K562 (cell line): ENCODE data around the gene TLX2. TPM values are rescaled to one million over a fixed set of nuclear protein-coding genes. Genes with fewer than 3 reads are reported as not detected.

Source experiments
- ATAC-seq: fragments of 200-7000 bp; cut with Tn5 transposase; 3 replicates; pipeline ENCODE4 v1.9.1; 2020; ENCODE audit warnings: moderate library complexity
- BruUV-seq: library from RNA; stranded (reverse); fragments of 400-500 nt; replicated peaks from 2 replicates; lab custom pipeline; 2021; lab: Mats Ljungman, UMichigan
- CTCF ChIA-PET: fragments of 300-600 bp; formaldehyde crosslinking; extraction: SDS; loops from one replicate; lab custom pipeline; 2021; ENCODE audit warnings: low intra/inter-chr PET ratio; lab: Yijun Ruan, JAX
- POLR2A ChIA-PET: fragments of 300-600, 350-650 bp; sonication (Branson Sonifier 250); formaldehyde crosslinking; extraction: SDS; loops from one replicate; lab custom pipeline; 2021; ENCODE audit warnings: antibody characterized with exemption, inconsistent platforms; lab: Yijun Ruan, JAX
- DNase-seq, 4 experiments: peaks; one replicate each; pipeline versions ENCODE4 v3.0.0 to v3.0.0-alpha.2; 2011 to 2018; ENCODE audit warnings: low spot score in 3 of 4, mixed read lengths in 3 of 4; ENCODE audit errors: extremely low read depth in 1 of 4
- FAIRE-seq: peaks from 2 replicates; lab custom pipeline; 2011; peaks lifted over from hg19 to GRCh38; lab: Jason Lieb, UNC
- H2AFZ ChIP-seq: 2 replicates; pipeline ENCODE4 v1.6.0; 2011; ENCODE audit warnings: low read depth, low read length, control low read depth, inconsistent platforms
- H3K27ac ChIP-seq: fragments of 200-600 bp; 3 replicates; pipeline ENCODE4 v1.8.0; 2011; ENCODE audit warnings: low read depth, mild to moderate bottlenecking, control low read depth, inconsistent platforms, low read length, moderate library complexity, mixed read lengths; ENCODE audit errors: extremely low read depth
- H3K27me3 ChIP-seq, 2 experiments: fragments of 300-600 bp in 1 of 2; 2 replicates in 1 of 2; 3 replicates in 1 of 2; pipeline versions ENCODE4 v1.6.0 to v1.8.0; 2011; ENCODE audit warnings: inconsistent platforms in 2 of 2, low read length in 2 of 2, mild to moderate bottlenecking in 1 of 2, mixed read lengths in 1 of 2, moderate library complexity in 1 of 2; ENCODE audit not compliant: control insufficient read depth in 2 of 2, insufficient read depth in 2 of 2
- H3K36me3 ChIP-seq: fragments of 300-600 bp; 3 replicates; pipeline ENCODE4 v1.8.0; 2011; ENCODE audit warnings: mild to moderate bottlenecking, low read length, inconsistent platforms; ENCODE audit not compliant: control insufficient read depth, insufficient read depth
- H3K4me1 ChIP-seq, 2 experiments: fragments of 200-600 bp in 1 of 2; replicated peaks in 1 of 2; 2 replicates in 1 of 2; 3 replicates in 1 of 2; pipeline versions ENCODE4 v1.5.1 to v1.8.0; 2011; ENCODE audit warnings: inconsistent platforms in 2 of 2, low read length in 2 of 2, mild to moderate bottlenecking in 1 of 2, mixed read lengths in 1 of 2, moderate library complexity in 1 of 2; ENCODE audit not compliant: control insufficient read depth in 2 of 2, insufficient read depth in 2 of 2
- H3K4me2 ChIP-seq: 2 replicates; pipeline ENCODE4 v1.6.1; 2011; ENCODE audit warnings: low read length, control low read depth, inconsistent platforms, mixed read lengths; ENCODE audit not compliant: insufficient read depth
- H3K4me3 ChIP-seq: fragments of 200-600 bp; sonication (generic), shearing (Covaris generic); 2 replicates; pipeline ENCODE4 v1.5.1; 2016; ENCODE audit warnings: control low read depth, inconsistent platforms
- H3K79me2 ChIP-seq: fragments of 200-600 bp; 3 replicates; pipeline ENCODE4 v1.8.0; 2011; ENCODE audit warnings: low read length, inconsistent platforms; ENCODE audit not compliant: control insufficient read depth, insufficient read depth
- H3K9ac ChIP-seq, 2 experiments: 2 replicates each; pipeline versions ENCODE4 v1.6.0 to v1.6.1; 2011; ENCODE audit warnings: low read depth in 2 of 2, low read length in 2 of 2, control low read depth in 1 of 2, inconsistent platforms in 1 of 2, mild to moderate bottlenecking in 1 of 2, mixed read lengths in 1 of 2; ENCODE audit not compliant: insufficient read depth in 1 of 2
- H3K9me1 ChIP-seq: one replicate; pipeline ENCODE4 v1.6.0; 2011; ENCODE audit warnings: inconsistent platforms, mild to moderate bottlenecking, low read length, moderate library complexity; ENCODE audit not compliant: control insufficient read depth, insufficient read depth
- H3K9me3 ChIP-seq: replicated peaks from 2 replicates; pipeline ENCODE4 v1.5.1; 2011; ENCODE audit warnings: low read depth, low read length, inconsistent platforms; ENCODE audit not compliant: control insufficient read depth, insufficient read depth
- H4K20me1 ChIP-seq: replicated peaks from 2 replicates; pipeline ENCODE4 v1.6.1; 2011; ENCODE audit warnings: low read length, inconsistent platforms, mixed read lengths; ENCODE audit not compliant: control insufficient read depth, insufficient read depth
- KHSRP ChIP-seq: fragments of 450-650 bp; IDR thresholded peaks from 2 replicates; pipeline ENCODE4 v1.6.1; 2017
- MAFF ChIP-seq: IDR thresholded peaks from 2 replicates; pipeline ENCODE4 v1.6.1; 2012; ENCODE audit warnings: low read length, improper control_type of control experiment
- PHF8 ChIP-seq: fragments of 200-600 bp; sonication (generic); IDR thresholded peaks from 2 replicates; pipeline ENCODE4 v1.6.1; 2012; ENCODE audit warnings: mixed run types, mild to moderate bottlenecking, inconsistent platforms, low read length, moderate library complexity, borderline replicate concordance
- POLR2G ChIP-seq: fragments of 200-400 bp; formaldehyde crosslinking; IDR thresholded peaks from 2 replicates; pipeline ENCODE4 v1.6.1; 2017; ENCODE audit warnings: low read depth, mild to moderate bottlenecking, antibody characterized with exemption, low read length, moderate library complexity
- PURB ChIP-seq: sonication (generic); formaldehyde crosslinking; IDR thresholded peaks from 2 replicates; pipeline ENCODE4 v1.9.0; 2021; ENCODE audit warnings: low read depth, mild to moderate bottlenecking, missing genetic modification reagents
- TAF9B ChIP-seq: fragments of 450-650 bp; IDR thresholded peaks from 2 replicates; pipeline ENCODE4 v1.6.1; 2018; ENCODE audit warnings: mild to moderate bottlenecking; ENCODE audit not compliant: partially characterized antibody
- ZNF174 ChIP-seq: fragments of 250-450 bp; sonication (Bioruptor Pico); IDR thresholded peaks from 2 replicates; pipeline ENCODE4 v1.4.0; 2020; ENCODE audit warnings: mild to moderate bottlenecking
- ZNF57 ChIP-seq: fragments of 450-650 bp; formaldehyde crosslinking; IDR thresholded peaks from 2 replicates; pipeline ENCODE4 v1.4.0; 2020; ENCODE audit warnings: mild to moderate bottlenecking, moderate library complexity
- WGBS: fragments of 100-300 bp; shearing (Covaris generic); methylation state at CpG from one replicate; pipeline ENCODE4 v1.1.6; 2016; ENCODE audit warnings: low coverage, mixed read lengths; ENCODE audit not compliant: insufficient coverage; ENCODE audit errors: missing lambda C conversion rate; 5-methylcytosine and 5-hydroxymethylcytosine counted together
- in situ Hi-C: fragments of 300-500 bp; cut with MboI; formaldehyde crosslinking; loops from 4 replicates; pipeline ENCODE4 v1.15.0; 2018; ENCODE audit warnings: inconsistent platforms, mixed read lengths
- intact Hi-C: fragments of 100-400 bp; cut with micrococcal nuclease; formaldehyde crosslinking; loops from 2 replicates; pipeline ENCODE4 v1.14.2; 2022
- polyA plus RNA-seq, 8 experiments: library from polyadenylated mRNA; depleted of rRNA in 4 of 8; stranded (reverse) in 5 of 8; unstranded in 3 of 8; fragments of >200 nt; fragmentation: Nextera tagmentation in 2 of 8; fragmentation: Illumina TruSeq in 1 of 8; extraction: Ambion mirVana in 2 of 8; extraction: Trizol in 1 of 8; gene quantifications; 2 replicates each; pipeline versions ENCODE4 v1.2.1 to v1.2.3, GENCODE V29; 2011 to 2014; ENCODE audit warnings: inconsistent platforms in 1 of 8, missing spikeins in 1 of 8
- total RNA-seq, 7 experiments: library from RNA; depleted of rRNA in 6 of 7; stranded (reverse); fragments of >200 nt in 6 of 7; fragmentation: Illumina TruSeq in 2 of 7; extraction: Trizol in 2 of 7; gene quantifications; 2 replicates each; pipeline versions ENCODE4 v1.2.1 to v1.2.3, GENCODE V29; 2011 to 2021; ENCODE audit warnings: low replicate concordance in 1 of 7
- TF ChIP-seq, protein P1 (sequence below): fragments of 450-650 bp; IDR thresholded peaks from 2 replicates; pipeline ENCODE4 v1.6.1; 2016; ENCODE audit warnings: low read depth, mild to moderate bottlenecking, moderate library complexity
- TF ChIP-seq, protein P2 (sequence below): fragments of 450-650 bp; IDR thresholded peaks from 2 replicates; pipeline ENCODE4 v1.6.1; 2017; ENCODE audit warnings: antibody characterized with exemption
- TF ChIP-seq, protein P3 (sequence below): fragments of 250-450 bp; sonication (Bioruptor Pico); IDR thresholded peaks from 2 replicates; pipeline ENCODE4 v1.6.1; 2021; ENCODE audit warnings: mild to moderate bottlenecking

Gene TLX2
- total and polyA plus RNA-seq, 9 of the 15 experiments (the other 6 are each of a cell fraction or from before 2014, with no cell fraction given): not detected

DNA sequence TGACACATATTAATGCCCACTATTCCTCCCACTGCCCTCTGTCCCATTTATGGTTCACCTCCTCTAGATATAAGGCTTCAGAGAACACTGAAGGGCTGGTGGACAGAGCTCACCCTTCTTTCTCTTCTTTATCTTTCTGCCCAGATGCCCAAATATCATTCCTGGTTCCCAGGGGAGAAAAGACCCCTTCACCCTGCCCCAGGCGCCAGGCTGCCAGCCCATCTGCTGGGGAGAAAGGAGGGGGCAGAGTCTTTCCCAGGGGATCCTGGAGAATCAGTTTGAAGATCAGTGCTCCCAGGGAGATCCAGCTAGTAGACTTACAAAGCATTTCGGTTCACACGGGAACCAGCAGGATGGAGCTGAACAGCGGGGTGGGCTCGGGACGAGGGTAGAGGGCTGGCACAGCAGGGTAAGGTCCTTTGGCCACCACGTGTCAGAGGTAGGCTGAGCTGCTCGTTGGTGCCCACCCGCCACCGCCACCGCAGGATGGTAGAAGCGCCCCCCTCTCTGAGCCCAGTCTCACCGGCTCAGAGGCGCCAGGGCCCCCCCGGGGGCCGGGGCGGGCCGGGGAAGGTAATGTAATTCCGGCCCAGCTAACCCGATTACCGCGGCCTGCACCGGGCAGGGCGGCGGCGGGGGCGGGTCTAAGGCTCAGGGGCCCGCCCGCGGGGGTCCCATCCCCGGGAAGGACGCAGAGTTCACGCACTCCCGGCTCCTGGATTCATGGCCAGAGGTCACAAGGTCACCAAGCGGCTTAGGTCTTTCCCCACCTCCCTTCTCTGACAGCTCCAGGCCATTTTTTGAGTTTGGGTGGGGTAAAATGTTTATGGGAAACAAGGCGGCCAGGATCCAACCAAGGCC is 1.3 kb upstream of the TLX2 start:
- ChIA-PET CTCF (no interaction called here), POLR2A (interaction anchor here (0.6 to 0.9 kb wide), 2 partner anchors 17 to 105 kb away, joined by 3 to 5 read pairs; partner anchors contain the start of genes AUP1 and HTRA2)
- BruUV-seq: no TSS peak
- Histone ChIP-seq H3K4me1 (peaks cover 17 to 32% of the 10 kb centered on the region in 2 experiments; a peak in 4 of 5 replicates), H2AFZ (no peak overlapping the region), H3K9ac (0 out of 4 replicates have a peak overlapping the region, but pooled peaks of 1 of the 2 experiments have one; percentile 15), H4K20me1 (no peaks in the 10 kb centered on the region), H3K9me1 (no peaks in the 10 kb centered on the region), H3K36me3 (no peaks in the 10 kb centered on the region), H3K4me2 (no peak overlapping the region), H3K27me3 (no peaks in the 10 kb centered on the region), H3K9me3 (no peaks in the 10 kb centered on the region), H3K79me2 (no peaks in the 10 kb centered on the region), H3K4me3 (no peak overlapping the region), H3K27ac (no peak overlapping the region)
- intact Hi-C loops (no loop called here), in situ Hi-C loops (no loop called here)
- DNase-seq (no peak), ATAC-seq (no peak), FAIRE-seq (no peak)
- WGBS: 59% methylated on average over 17 of the region's 36 CpGs
- no peak for TF ChIP-seq TAF9B
- TF ChIP-seq ZNF57 (CRISPR knock-in tag): no peak
- TF ChIP-seq, protein P1, sequence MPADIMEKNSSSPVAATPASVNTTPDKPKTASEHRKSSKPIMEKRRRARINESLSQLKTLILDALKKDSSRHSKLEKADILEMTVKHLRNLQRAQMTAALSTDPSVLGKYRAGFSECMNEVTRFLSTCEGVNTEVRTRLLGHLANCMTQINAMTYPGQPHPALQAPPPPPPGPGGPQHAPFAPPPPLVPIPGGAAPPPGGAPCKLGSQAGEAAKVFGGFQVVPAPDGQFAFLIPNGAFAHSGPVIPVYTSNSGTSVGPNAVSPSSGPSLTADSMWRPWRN: no peak
- no peak for TF ChIP-seq PHF8
- TF ChIP-seq, protein P2, sequence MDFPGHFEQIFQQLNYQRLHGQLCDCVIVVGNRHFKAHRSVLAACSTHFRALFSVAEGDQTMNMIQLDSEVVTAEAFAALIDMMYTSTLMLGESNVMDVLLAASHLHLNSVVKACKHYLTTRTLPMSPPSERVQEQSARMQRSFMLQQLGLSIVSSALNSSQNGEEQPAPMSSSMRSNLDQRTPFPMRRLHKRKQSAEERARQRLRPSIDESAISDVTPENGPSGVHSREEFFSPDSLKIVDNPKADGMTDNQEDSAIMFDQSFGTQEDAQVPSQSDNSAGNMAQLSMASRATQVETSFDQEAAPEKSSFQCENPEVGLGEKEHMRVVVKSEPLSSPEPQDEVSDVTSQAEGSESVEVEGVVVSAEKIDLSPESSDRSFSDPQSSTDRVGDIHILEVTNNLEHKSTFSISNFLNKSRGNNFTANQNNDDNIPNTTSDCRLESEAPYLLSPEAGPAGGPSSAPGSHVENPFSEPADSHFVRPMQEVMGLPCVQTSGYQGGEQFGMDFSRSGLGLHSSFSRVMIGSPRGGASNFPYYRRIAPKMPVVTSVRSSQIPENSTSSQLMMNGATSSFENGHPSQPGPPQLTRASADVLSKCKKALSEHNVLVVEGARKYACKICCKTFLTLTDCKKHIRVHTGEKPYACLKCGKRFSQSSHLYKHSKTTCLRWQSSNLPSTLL: no peak
- no peak for TF ChIP-seq ZNF174
- no peak for TF ChIP-seq POLR2G
- TF ChIP-seq, protein P3, sequence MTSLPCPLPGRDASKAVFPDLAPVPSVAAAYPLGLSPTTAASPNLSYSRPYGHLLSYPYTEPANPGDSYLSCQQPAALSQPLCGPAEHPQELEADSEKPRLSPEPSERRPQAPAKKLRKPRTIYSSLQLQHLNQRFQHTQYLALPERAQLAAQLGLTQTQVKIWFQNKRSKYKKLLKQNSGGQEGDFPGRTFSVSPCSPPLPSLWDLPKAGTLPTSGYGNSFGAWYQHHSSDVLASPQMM: no peak
- TF ChIP-seq KHSRP: no peak
- no peak for TF ChIP-seq MAFF
- no peak for TF ChIP-seq PURB
